Cardiac septum (tissue), 1 donor: ENCODE results near the gene UGT3A1. TPM values are rescaled to one million over a fixed set of nuclear protein-coding genes. Genes with fewer than 3 reads are reported as not detected.
"Not testable (repeated sequence)": the region's sequence is repeated elsewhere in the genome, so short reads cannot be mapped to it uniquely, and the experiment has no call there.

ENCODE experiments used
- DNase-seq: peaks from one replicate; pipeline ENCODE4 v3.0.0-alpha.2; 2020; ENCODE audit warnings: low spot score
- intact Hi-C: fragments of 100-400 bp; cut with DNase I; formaldehyde crosslinking; loops from one replicate; pipeline ENCODE4 v1.14.0; 2022
- long read RNA-seq: library from polyadenylated mRNA; unstranded; transcript quantifications from one replicate; pipeline ENCODE4 v2.0.0, GENCODE V29; 2021
- total RNA-seq: library from RNA; stranded (reverse); fragmentation: NEBNext Ultra II Directional; extraction: Animal tissue kit (Norgen Biotek cat#: 25700); gene quantifications from one replicate; pipeline ENCODE4 v1.2.1, GENCODE V29; 2021
- donor health status: DM: no; HTN: no; CAD: no.

UGT3A1 gene
- not detected for total RNA-seq
- long read RNA-seq, result 0 reads

GRCh38 chr5:35990941-35991611 lies at the start of gene UGT3A1:
TSS of gene UGT3A1 (minus strand) at chr5:35991390. CDS start at chr5:35991240, 150 bp downstream.
- no peak for DNase-seq
- intact Hi-C loops, result no loop called here

GRCh38 chr5:36035696-36036095 lies 44.5 kb upstream of the UGT3A1 start:
- intact Hi-C loops, result no loop called here
- no peak for DNase-seq

GRCh38 chr5:36034536-36035134 lies 43.4 kb upstream of the UGT3A1 start:
- DNase-seq, intact Hi-C loops: not testable (repeated sequence)

- no peak for DNase-seq
- intact Hi-C loops, result no loop called here
Observed at GRCh38 chr5:36033486-36033885, 42.3 kb upstream of the UGT3A1 start.

GRCh38 chr5:36033047-36033446 lies 41.9 kb upstream of the UGT3A1 start:
- intact Hi-C loops, result no loop called here
- no peak for DNase-seq

- intact Hi-C loops, result no loop called here
- no peak for DNase-seq
Observed at GRCh38 chr5:36031223-36031622, 40.0 kb upstream of the UGT3A1 start.

GRCh38 chr5:36029914-36030313 lies 38.7 kb upstream of the UGT3A1 start:
- DNase-seq, result no peak
- intact Hi-C loops, result no loop called here

- intact Hi-C loops, result no loop called here
- DNase-seq, result no peak
Observed at GRCh38 chr5:36028816-36029465, 37.8 kb upstream of the UGT3A1 start.

GRCh38 chr5:36027711-36028110 lies 36.5 kb upstream of the UGT3A1 start:
- DNase-seq, result no peak
- intact Hi-C loops, result no loop called here

- no peak for DNase-seq
- intact Hi-C loops, result no loop called here
Observed at GRCh38 chr5:36026706-36027465, 35.7 kb upstream of the UGT3A1 start.

GRCh38 chr5:36022246-36022645 lies 31.1 kb upstream of the UGT3A1 start:
- intact Hi-C loops, DNase-seq: not testable (repeated sequence)

GRCh38 chr5:36019584-36019983 lies 28.4 kb upstream of the UGT3A1 start:
- DNase-seq, intact Hi-C loops: not testable (repeated sequence)

GRCh38 chr5:36017622-36018021 lies 26.4 kb upstream of the UGT3A1 start:
- intact Hi-C loops, result no loop called here
- no peak for DNase-seq

GRCh38 chr5:36017004-36017403 lies 25.8 kb upstream of the UGT3A1 start:
- no peak for DNase-seq
- intact Hi-C loops, result no loop called here

- intact Hi-C loops, result no loop called here
- no peak for DNase-seq
Observed at GRCh38 chr5:36013182-36013581, 22.0 kb upstream of the UGT3A1 start.

- DNase-seq, result no peak
- intact Hi-C loops, result no loop called here
Observed at GRCh38 chr5:36009698-36010097, 18.5 kb upstream of the UGT3A1 start.

- DNase-seq, result no peak
- intact Hi-C loops, result no loop called here
Observed at GRCh38 chr5:36007366-36007765, 16.2 kb upstream of the UGT3A1 start.

- no peak for DNase-seq
- intact Hi-C loops, result no loop called here
Observed at GRCh38 chr5:36006163-36006562, 15.0 kb upstream of the UGT3A1 start.

GRCh38 chr5:36001032-36001431 lies 9.8 kb upstream of the UGT3A1 start:
- intact Hi-C loops, result no loop called here
- no peak for DNase-seq

- intact Hi-C loops, result no loop called here
- DNase-seq, result no peak
Observed at GRCh38 chr5:35999547-35999946, 8.4 kb upstream of the UGT3A1 start.
